Pancreas (tissue), 10 donors: ENCODE results near the gene RAD9A. TPM values are rescaled to one million over a fixed set of nuclear protein-coding genes. Genes with fewer than 3 reads are reported as not detected.
A peak's percentile ranks its signal among the peaks of the same experiment; 100 is the strongest.

ENCODE experiments used
- ATAC-seq, 4 donors: fragments of 200-7000 bp; cut with Tn5 transposase; one replicate each; pipeline versions ENCODE4 v1.8.0 to v1.9.1; 2020; ENCODE audit warnings: mild to moderate bottlenecking in 4 of 4, moderate library complexity in 4 of 4
- DNase-seq, 6 donors: peaks; one replicate each; pipeline ENCODE4 v3.0.0-alpha.2; 2020
- FAIRE-seq: peaks from 2 replicates; lab custom pipeline; 2012; peaks lifted over from hg19 to GRCh38; lab: Jason Lieb, UNC
- H3K27ac ChIP-seq, 4 donors: fragments of 200-600 bp; sonication (generic); 1 replicate in 3 of 4; 2 replicates in 1 of 4; pipeline versions ENCODE4 v1.5.0 to v1.8.0; 2020
- H3K27me3 ChIP-seq, 4 donors: fragments of 200-600 bp; one replicate each; pipeline ENCODE4 v1.8.0; 2021
- H3K36me3 ChIP-seq, 3 donors: fragments of 200-600 bp; sonication (generic) in 1 of 3; one replicate each; pipeline versions ENCODE4 v1.5.0 to v1.8.0; 2020 to 2021
- H3K4me1 ChIP-seq, 3 donors: fragments of 200-600 bp; one replicate each; pipeline ENCODE4 v1.8.0; 2021
- H3K4me3 ChIP-seq, 4 donors: fragments of 200-600 bp; sonication (generic) in 2 of 4; one replicate each; pipeline versions ENCODE4 v1.5.0 to v1.8.0; 2020 to 2021
- H3K9me3 ChIP-seq, 4 donors: fragments of 200-600 bp; one replicate each; pipeline ENCODE4 v1.8.0; 2021
- WGBS, 2 donors: extraction: QIAGEN DNeasy Blood & Tissue Kit; methylation state at CpG; one replicate each; pipeline ENCODE4 v1.1.7; 2013; 5-methylcytosine and 5-hydroxymethylcytosine counted together
- intact Hi-C, 3 donors: fragments of 100-400 bp; cut with DNase I; formaldehyde crosslinking; loops; one replicate each; pipeline versions ENCODE4 v1.11.1 to v1.14.2; 2022
- polyA plus RNA-seq, 2 donors: library from polyadenylated mRNA; stranded (reverse); fragments of 200-250 nt; gene quantifications; one replicate each; pipeline ENCODE4 v1.2.3, GENCODE V29; 2013
- total RNA-seq, 6 donors: library from RNA; stranded (reverse); fragmentation: NEBNext Ultra II Directional in 4 of 6; extraction: Animal tissue kit (Norgen Biotek cat#: 25700) in 4 of 6; gene quantifications; one replicate each; pipeline versions ENCODE4 v1.2.1 to v1.2.4, GENCODE V29; 2021 to 2023
- TF ChIP-seq, protein P1 (sequence below), 4 donors: fragments of 200-600 bp; sonication (generic) in 3 of 4; IDR thresholded peaks; one replicate each; pipeline versions ENCODE4 v1.5.0 to v1.8.0; 2021; ENCODE audit warnings: antibody characterized with exemption in 4 of 4
- donor health status: healthy with polysubstance abuse.
- donor health status: DM: no; HTN: no; CAD: no; lungs with moderate emphysema.
- donor health status: DM: no; HTN: no; CAD: no.
- donor health status: control.
- donor health status: control.
- donor health status: Bipolar disorder and iron deficiency.
- donor health status: DM: yes; HTN: yes; CAD: no.
- donor health status: DM: no; HTN: no; CAD: no.
- donor health status: DM: no; HTN: no; CAD: no.
- donor health status: DM: yes; HTN: yes; CAD: no.

Gene RAD9A
- total and polyA plus RNA-seq, 8 donors = 9.4 to 45.2 (median 15.0) TPM

DNA sequence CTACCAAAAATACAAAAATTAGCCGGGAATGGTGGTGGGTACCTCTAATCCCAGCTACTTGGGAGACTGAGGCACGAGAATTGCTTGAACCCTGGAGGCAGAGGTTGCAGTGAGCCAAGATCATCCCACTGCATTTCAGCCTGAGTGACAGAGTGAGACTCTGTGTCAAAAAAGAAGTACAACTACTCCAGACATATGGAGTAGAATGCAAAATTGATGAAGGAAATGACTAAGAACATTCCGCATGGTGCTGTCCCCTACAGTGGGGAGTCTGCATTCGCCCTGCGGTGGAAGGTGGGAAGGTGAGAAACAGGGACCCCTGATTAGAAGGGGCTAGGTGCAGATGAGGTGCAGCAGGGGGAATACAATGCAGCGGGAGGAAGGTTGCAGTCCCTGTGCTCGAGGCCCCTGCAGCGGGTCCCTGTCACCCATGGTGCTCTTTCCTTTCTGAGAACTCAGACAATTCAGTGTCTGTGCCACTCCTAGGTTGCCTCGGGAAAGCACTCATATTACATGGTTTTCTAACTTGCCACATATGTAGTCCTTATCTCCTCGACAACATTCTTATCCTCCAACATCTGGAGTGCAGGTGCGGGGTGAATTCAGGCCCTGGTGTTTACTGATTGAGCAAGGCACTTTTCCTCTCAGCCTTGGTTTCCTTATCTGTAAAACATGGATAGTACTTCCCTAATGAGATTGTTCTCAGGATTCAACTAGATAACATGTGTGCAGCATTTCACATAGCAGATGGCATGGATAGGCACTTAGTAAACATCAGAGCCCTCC, 43.6 kb upstream of the RAD9A start:
- intact Hi-C loops = loop anchor here in 1 of 3 donors (5.0 kb wide), 1 partner anchor 34 kb away; no protein-coding TSS in a partner anchor
- FAIRE-seq = no peak

DNA sequence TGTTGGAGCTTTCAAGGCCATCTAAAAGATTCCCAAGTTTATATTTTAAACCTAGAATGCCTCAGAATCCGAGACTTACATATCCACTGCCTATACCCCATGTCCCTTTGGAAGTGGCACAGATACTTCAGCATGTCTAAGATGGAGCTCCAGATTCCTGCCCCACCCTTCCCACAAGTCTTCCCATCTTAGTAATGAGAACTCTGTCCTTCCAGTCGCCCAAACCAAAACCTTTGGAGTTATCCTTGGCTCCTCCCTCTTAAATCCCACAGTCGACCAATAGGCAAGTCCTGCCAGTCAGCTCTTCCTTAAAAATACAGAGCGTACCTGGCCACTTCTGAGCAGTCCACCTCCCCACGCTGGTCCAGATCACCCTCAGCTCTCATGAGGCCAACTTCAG, 42.8 kb upstream of the RAD9A start:
- Histone ChIP-seq H3K27ac (peak overlapping the region in 1 of 4 donors; percentile 0), H3K27me3 (no peaks in the 10 kb centered on the region), H3K4me3 (no peak overlapping the region), H3K36me3 (no peaks in the 10 kb centered on the region), H3K4me1 (peaks cover 27 to 45% (median 27%) of the 10 kb centered on the region in 3 donors), H3K9me3 (no peaks in the 10 kb centered on the region)
- WGBS, 2 donors = 64 to 69% methylated on average over 5 of the region's 5 CpGs
- DNase-seq (no peak), FAIRE-seq (no peak), ATAC-seq (no peak)
- TF ChIP-seq, protein P1, sequence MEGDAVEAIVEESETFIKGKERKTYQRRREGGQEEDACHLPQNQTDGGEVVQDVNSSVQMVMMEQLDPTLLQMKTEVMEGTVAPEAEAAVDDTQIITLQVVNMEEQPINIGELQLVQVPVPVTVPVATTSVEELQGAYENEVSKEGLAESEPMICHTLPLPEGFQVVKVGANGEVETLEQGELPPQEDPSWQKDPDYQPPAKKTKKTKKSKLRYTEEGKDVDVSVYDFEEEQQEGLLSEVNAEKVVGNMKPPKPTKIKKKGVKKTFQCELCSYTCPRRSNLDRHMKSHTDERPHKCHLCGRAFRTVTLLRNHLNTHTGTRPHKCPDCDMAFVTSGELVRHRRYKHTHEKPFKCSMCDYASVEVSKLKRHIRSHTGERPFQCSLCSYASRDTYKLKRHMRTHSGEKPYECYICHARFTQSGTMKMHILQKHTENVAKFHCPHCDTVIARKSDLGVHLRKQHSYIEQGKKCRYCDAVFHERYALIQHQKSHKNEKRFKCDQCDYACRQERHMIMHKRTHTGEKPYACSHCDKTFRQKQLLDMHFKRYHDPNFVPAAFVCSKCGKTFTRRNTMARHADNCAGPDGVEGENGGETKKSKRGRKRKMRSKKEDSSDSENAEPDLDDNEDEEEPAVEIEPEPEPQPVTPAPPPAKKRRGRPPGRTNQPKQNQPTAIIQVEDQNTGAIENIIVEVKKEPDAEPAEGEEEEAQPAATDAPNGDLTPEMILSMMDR (IDR thresholded peaks at IDR 0.05) = no peak
- intact Hi-C loops = loop anchor here in 1 of 3 donors (5.0 kb wide), 1 partner anchor 33 kb away; no protein-coding TSS in a partner anchor

More for the DNA sequence above, 43.6 kb upstream of the RAD9A start:
- DNase-seq (no peak), ATAC-seq (no peak)
- H3K4me3 ChIP-seq = no peak overlapping the region
- H3K27me3 ChIP-seq = no peaks in the 10 kb centered on the region
- TF ChIP-seq, protein P1 (IDR thresholded peaks at IDR 0.05) = no peak
- WGBS, 2 donors = 69 to 73% methylated on average over 11 of the region's 11 CpGs
- H3K9me3 ChIP-seq = no peaks in the 10 kb centered on the region
- no peaks in the 10 kb centered on the region for H3K36me3 ChIP-seq
- H3K27ac ChIP-seq = peak overlapping the region in 1 of 4 donors; percentile 0
- H3K4me1 ChIP-seq = peaks cover 26 to 45% (median 27%) of the 10 kb centered on the region in 3 donors

DNA sequence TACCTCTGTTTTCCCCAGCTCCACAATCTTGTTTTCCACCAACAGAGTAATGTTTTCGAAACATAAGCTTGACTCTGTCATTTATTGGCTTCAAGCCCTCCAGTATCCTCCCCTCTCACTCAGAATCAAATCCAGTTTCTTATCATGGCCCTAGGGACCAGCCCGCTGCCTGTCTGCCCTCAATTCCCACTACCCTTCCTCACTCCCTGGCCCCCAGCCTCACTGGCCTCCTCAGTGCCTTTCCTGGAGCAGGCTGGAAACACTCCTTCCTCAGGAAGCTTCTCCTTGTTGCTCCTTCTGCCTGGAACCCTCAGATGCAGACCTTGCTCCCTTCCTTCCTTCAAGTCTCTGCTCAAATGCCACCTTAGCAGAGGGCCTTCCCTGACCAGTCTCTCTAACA, 42.3 kb upstream of the RAD9A start:
- DNase-seq (peak in 1 of 6 donors; percentile 21), ATAC-seq (no peak), FAIRE-seq (no peak)
- Histone ChIP-seq H3K36me3 (no peaks in the 10 kb centered on the region), H3K4me1 (peaks cover 27 to 50% (median 31%) of the 10 kb centered on the region in 3 donors), H3K27ac (no peak overlapping the region), H3K4me3 (no peak overlapping the region), H3K27me3 (no peaks in the 10 kb centered on the region), H3K9me3 (no peaks in the 10 kb centered on the region)
- intact Hi-C loops = loop anchor here in 1 of 3 donors (5.0 kb wide), 1 partner anchor 33 kb away; no protein-coding TSS in a partner anchor
- TF ChIP-seq, protein P1 (IDR thresholded peaks at IDR 0.05) = no peak
- 90% methylated on average over 2 of the region's 2 CpGs for WGBS, 2 donors

DNA sequence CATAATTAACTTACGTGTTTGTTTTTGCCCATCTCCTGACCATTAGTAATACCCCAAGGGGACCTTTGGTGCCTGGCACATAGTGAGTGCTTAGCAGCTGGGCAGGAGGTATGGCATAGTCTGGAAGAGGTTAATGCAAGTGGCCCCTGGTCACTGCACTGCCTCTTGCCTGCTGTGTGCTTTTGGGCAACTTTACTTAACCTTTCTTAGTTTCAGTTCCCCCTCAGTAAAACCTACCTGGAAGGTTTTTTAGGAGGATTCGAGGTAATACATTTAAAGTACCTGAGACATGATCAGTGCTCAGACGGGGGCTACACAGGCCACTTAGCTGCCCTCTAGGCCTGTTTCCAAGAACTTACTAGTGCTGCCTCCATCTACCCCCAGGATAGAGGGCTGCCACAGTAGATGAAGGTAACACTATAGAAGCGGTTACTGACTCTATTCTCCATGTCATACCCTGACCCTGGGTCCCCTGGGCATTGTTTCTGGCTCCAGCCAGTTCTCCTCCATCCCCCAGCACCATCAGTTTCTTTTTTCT, 41.8 kb upstream of the RAD9A start:
- intact Hi-C loops = loop anchor here in 1 of 3 donors (5.0 kb wide), 1 partner anchor 32 kb away; no protein-coding TSS in a partner anchor
- Histone ChIP-seq H3K36me3 (no peaks in the 10 kb centered on the region), H3K27me3 (no peaks in the 10 kb centered on the region), H3K27ac (no peak overlapping the region), H3K4me3 (no peak overlapping the region), H3K4me1 (peaks cover 26 to 50% (median 33%) of the 10 kb centered on the region in 3 donors), H3K9me3 (no peaks in the 10 kb centered on the region)
- DNase-seq = peak in 1 of 6 donors; percentile 15
- WGBS, 2 donors = 83 to 88% methylated on average over 4 of the region's 4 CpGs
- FAIRE-seq = no peak
- ATAC-seq = no peak
- TF ChIP-seq, protein P1 (IDR thresholded peaks at IDR 0.05) = no peak
